ENCODE measurements around the gene PRR29. TPM values are rescaled to one million over a fixed set of nuclear protein-coding genes. Genes with fewer than 3 reads are reported as not detected.
A peak's percentile ranks its signal among the peaks of the same experiment; 100 is the strongest.
"Not testable (repeated sequence)": the region's sequence is repeated elsewhere in the genome, so short reads cannot be mapped to it uniquely, and the experiment has no call there.

Gene PRR29
- total RNA-seq, 1 experiment from 2014 or later = not detected

- DNase-seq (ENCODE audit: low read depth) = no peak
Observed at GRCh38 chr17:63996430-63997182, 1.5 kb upstream of the PRR29 start.

GRCh38 chr17:63997341-63998048, 656 bp upstream of the PRR29 start:
- DNase-seq (ENCODE audit: low read depth) = no peak

GRCh38 chr17:63998721-63999679, 849 bp downstream of the PRR29 start:
- DNase-seq (ENCODE audit: low read depth) = no peak

- DNase-seq (ENCODE audit: low read depth) = no peak
Observed at GRCh38 chr17:63999680-64000531, 1.8 kb downstream of the PRR29 start.

GRCh38 chr17:64001091-64001579, 3.0 kb downstream of the PRR29 start:
- no peak for DNase-seq (ENCODE audit: low read depth)

GRCh38 chr17:64001763-64002529, 3.8 kb downstream of the PRR29 start:
- DNase-seq (ENCODE audit: low read depth) = no peak

GRCh38 chr17:64002658-64003525, 4.7 kb downstream of the PRR29 start:
- no peak for DNase-seq (ENCODE audit: low read depth)

GRCh38 chr17:64003526-64004121, 5.5 kb downstream of the PRR29 start:
- no peak for DNase-seq (ENCODE audit: low read depth)

GRCh38 chr17:64004218-64004770, 6.1 kb downstream of the PRR29 start:
- DNase-seq (ENCODE audit: low read depth) = no peak

- DNase-seq (ENCODE audit: low read depth) = no peak
Observed at GRCh38 chr17:64004903-64005733, 7.0 kb downstream of the PRR29 start.

- DNase-seq (ENCODE audit: low read depth) = peak; percentile 22
Observed at GRCh38 chr17:64005734-64006167, 7.6 kb downstream of the PRR29 start.

GRCh38 chr17:64006361-64007088, 8.4 kb downstream of the PRR29 start:
- DNase-seq (ENCODE audit: low read depth) = no peak

- DNase-seq (ENCODE audit: low read depth) = not testable (repeated sequence)
Observed at GRCh38 chr17:64007089-64007837, 9.1 kb downstream of the PRR29 start.

- no peak for DNase-seq (ENCODE audit: low read depth)
Observed at GRCh38 chr17:64007838-64008282, 9.7 kb downstream of the PRR29 start.

- no peak for DNase-seq (ENCODE audit: low read depth)
Observed at GRCh38 chr17:64008346-64008745, 10.2 kb downstream of the PRR29 start.

- DNase-seq (ENCODE audit: low read depth) = no peak
Observed at GRCh38 chr17:64008830-64009229, 10.7 kb downstream of the PRR29 start.
